HG03432 (cell line): Measurements from ENCODE around the gene LDAH.
A peak's percentile ranks its signal among the peaks of the same experiment; 100 is the strongest.
"Not testable (repeated sequence)": the region's sequence is repeated elsewhere in the genome, so short reads cannot be mapped to it uniquely, and the experiment has no call there.

Experiments
- ATAC-seq: cut with Tn5 transposase; IDR thresholded peaks from one replicate; pipeline ENCODE4 v1.9.1; 2021; ENCODE audit warnings: mild to moderate bottlenecking, moderate library complexity; ENCODE audit not compliant: unreplicated experiment

The LDAH gene

DNA sequence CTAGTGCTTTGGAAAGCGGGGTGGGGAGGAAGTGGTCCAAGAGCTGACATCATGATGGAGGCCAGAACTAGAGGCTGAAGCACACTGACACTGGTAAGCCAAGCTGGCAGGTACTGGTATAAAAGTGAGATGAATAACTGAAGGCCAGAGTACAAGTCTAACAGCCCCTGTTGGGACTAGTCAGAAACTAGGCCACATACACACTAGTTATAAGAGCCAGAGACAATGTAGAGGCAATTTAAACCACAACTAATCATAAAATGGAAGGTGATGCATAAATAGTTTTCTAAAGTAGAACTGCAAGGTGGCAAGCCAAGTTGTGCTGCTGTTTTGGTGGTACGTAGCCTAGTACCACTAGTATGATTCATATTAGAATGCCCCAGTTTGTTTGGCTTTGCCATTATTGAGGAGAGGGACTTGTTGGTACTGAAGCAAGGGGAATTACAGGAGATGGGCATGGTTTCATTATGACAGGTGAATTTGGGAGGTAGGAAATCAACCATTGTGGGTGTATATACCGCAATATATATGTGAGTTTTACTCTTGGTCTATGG is 98.3 kb downstream of the LDAH start:
- ATAC-seq = no peak

DNA sequence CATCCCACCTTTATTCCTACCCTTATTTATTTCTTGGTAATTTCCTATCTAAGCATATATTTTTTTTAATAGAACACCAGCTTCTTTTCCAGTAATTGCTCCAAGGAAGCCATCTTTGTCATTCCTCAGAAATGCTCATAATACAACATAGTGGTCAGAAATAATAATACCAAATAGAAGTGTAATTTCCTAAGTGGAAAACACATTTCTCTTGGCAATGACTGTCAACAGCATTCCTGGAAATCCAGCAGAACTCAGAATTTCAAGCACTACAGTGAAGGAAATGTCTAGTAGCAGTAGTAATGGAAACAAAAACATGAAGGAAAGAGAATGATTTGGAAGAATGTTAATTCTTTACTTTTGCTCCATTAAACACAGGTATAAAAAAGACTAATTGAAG is 99.4 kb downstream of the LDAH start:
- no peak for ATAC-seq

- no peak for ATAC-seq
Measured at GRCh38 chr2:20722592-20723240, 100.2 kb downstream of the LDAH start.

DNA sequence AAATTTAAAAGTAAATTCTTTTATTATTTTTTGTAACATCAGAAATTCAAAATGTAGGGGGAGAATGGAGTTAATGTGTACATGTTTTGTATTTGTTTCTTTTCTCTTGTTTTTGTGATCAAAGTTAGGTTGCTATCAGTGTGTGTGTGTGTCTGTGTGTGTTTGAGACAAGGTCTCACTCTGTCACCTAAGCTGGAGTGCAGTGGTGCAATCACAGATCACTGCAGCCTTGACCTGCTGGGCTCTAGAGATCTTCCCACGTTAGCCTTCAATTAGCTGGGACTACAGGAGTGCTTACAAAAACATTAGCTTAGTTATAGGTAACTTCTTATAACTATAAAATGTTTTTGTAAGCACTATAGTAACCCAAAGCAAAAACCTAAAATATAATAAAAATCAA is 105.3 kb downstream of the LDAH start:
- ATAC-seq = no peak

GRCh38 chr2:20716164-20716563 is 106.7 kb downstream of the LDAH start:
- not testable (repeated sequence) for ATAC-seq

GRCh38 chr2:20714412-20714811 is 108.5 kb downstream of the LDAH start:
- ATAC-seq = not testable (repeated sequence)

DNA sequence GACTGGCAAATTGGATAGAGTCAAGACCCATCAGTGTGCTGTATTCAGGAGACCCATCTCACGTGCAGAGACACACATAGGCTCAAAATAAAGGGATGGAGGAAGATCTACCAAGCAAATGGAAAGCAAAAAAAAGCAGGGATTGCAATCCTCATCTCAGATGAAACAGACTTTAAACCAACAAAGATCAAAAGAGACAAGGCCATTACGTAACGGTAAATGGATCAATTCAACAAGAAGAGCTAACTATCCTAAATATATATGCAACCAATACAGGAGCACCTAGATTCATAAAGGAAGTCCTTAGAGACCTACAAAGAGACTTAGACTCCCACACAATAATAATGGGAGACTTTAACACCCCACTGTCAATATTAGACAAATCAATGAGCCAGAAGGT is 109.3 kb downstream of the LDAH start:
- not testable (repeated sequence) for ATAC-seq

DNA sequence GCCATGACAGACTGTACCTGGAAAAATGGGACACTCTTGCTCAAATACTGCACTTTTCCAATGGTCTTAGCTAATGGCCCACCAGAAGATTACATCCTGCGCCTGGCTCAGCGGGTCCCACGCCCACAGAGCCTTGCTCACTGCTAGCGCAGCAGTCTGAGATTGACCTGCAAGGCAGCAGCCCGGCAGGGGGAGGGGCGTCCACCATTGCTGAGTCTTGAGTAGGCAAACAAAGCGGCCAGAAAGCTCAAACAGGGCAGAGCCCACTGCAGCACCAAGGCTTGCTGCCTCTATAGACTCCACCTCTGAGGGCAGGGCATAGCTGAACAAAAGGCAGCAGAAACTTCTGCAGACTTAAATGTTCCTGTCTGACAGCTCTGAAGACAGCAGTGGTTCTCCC is 111.3 kb downstream of the LDAH start:
- ATAC-seq = not testable (repeated sequence)

- ATAC-seq = no peak
Measured at GRCh38 chr2:20707601-20708000, 115.3 kb downstream of the LDAH start.

DNA sequence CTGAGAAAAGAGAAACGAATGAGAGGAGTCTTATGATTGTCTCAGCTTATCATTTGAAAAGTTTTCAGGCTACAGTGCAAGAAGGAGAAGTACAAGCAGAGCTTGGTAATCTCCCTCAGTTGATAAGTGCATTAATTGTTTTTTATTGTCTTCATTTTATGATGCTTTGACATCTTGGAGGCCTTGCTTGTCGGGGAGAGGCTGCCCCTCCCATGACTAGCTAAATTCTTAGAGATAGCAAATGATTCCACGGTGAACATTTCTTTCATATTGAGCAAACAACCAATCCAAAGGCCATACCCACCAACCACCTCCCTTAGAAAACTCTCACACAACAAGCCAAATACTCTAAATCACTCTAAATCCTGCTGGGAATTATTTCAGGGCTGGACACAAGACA is 116.1 kb downstream of the LDAH start:
- no peak for ATAC-seq

GRCh38 chr2:20706217-20706616 is 116.7 kb downstream of the LDAH start:
- ATAC-seq = no peak

DNA sequence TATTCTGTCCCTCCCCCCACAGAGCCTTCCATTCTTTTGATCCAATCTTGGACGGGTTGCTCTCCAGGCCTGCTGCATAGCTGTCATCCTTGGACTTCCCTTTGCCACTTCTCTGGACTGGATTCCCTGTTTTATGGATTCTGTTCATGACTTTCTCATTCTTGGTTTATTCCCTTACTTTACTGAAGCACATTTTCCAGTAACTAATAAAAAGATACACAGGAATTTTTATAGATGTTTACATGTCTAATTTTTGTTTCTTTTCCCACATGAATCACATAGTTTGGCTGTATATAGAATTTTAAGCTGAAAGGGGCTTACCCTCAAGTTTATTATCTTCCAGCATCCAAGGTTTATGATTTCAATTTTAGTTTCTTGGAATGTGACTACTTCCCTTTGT is 118.0 kb downstream of the LDAH start:
- no peak for ATAC-seq

GRCh38 chr2:20702563-20702962 is 120.3 kb downstream of the LDAH start:
- ATAC-seq = no peak

DNA sequence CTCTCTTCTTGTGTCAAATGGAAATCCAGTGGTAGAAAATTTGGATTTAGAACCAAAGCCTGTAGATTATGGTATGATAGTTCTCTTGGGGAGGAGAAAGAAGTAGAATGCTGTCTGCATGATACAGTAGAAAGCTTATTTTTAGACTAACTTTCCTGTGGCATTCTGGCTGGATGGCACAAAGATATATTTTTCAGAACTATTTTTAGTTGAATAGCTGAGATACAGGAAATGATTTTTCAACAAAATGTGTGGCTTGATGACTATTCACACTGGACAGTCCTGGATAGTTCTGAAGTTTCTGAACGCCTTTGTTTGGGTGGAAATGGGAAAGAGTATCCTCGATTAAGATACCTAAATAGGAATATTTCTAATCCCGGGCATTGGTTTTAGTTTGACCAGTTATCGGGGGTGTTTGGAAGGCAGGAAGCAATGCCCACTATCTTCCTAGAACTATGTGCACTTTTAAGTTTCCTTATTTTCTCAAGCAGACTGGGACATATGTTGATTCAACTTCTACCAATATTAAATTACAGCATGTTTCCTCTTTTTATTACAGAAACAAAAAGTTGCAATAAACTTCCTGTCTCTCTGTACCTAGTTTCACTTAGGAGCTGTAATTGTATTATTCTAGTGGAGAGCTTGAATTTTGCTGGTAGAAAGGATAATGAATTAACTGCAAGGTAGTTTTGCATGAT is 123.8 kb downstream of the LDAH start:
- peak; percentile 53 for ATAC-seq

DNA sequence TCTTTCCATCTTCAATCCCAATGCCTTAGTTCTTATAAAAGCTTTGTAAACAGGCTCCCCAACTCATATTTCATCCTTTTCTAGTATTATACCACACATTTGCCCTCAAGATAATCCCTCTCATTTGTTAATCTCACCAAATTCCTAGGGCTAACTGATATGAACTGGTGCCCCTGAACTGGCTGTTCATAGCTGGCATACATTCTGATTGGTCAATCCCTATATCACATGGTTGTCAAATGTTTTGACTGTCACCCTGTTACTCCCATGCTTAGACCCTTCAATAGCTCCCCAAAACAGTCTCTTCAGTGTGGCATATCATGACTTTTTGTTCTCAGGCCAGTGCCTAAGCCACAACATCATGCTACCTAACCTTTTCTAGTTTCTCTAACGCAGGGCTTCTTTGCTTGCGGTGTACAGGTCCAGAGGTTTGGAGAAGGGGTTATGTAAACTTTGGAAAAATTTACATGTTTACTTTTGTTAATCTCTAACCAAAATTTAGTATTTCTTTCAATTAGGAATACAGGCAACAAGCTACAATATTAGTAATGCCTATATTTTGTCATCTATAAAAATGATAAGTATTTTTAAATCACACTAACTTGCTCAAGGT is 125.5 kb downstream of the LDAH start:
- no peak for ATAC-seq

DNA sequence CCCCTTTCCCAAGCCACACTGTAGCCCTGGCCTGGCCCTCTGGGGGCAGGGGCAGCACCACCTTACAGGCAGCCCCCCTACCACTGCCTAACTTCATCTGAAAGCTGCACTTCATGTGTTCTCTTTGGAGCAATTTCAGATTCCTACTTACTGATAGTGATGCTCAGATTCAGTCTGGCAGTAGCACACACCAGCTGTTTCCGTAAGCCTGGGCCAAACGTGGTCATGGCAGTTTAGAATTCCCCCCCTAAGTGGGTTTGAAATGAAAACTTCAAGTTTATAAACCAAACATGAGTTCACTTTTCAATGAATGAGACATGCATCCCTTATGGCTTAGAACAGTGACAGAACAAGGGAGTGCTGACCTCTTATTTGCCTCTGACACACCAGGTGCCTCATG is 126.5 kb downstream of the LDAH start:
- no peak for ATAC-seq

GRCh38 chr2:20693317-20693716 is 129.6 kb downstream of the LDAH start:
- ATAC-seq = no peak

DNA sequence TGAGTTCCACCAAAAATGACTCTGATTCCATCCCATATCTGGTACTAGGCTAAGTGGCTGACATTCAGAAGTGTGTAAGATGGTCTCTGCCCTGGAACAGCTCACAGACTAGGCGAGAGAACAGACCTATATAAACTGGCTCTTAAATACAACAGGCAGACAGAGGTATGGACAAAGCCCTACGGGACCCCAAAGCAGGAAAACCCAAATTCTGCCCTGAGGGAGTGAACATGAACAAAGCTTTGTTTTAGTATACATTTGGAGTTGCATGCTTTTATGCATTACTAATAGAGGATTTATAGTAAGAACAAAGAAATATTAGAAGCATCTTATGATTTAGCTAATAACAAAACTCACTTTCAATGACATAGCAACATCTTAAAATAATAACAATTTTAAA is 130.8 kb downstream of the LDAH start:
- no peak for ATAC-seq

DNA sequence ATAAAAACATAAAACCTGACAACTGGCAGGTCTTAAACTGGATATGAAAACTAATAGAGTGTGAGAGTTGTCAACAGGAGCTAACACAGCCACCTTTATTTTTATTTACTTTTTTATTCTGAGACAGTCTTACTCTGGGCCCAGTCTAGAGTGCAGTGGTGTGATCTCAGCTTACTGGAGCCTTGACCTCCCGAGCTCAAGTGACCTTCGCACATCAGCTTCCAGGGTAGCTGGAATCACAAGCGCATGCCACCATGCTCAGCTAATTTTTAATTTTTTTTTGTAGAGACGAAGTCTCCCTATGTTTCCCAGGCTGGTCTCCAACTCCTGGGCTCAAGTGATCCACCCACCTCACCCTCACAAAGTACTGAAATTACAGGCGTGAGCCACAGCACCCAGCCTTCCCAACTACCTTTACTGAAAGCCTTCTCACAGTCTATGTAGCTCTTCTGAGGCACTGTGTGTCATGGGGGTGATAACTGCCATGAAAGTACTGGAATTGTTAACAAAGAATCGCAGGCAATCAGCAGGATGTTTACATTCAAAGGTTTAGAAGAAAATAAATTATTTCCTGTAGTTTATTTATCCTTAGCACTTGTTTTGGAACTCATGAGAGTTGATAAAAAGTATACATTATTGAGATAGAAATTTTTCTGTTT is 131.7 kb downstream of the LDAH start:
- no peak for ATAC-seq

- ATAC-seq = no peak
Measured at GRCh38 chr2:20689428-20690264, 133.3 kb downstream of the LDAH start.
